Vagina (tissue), 2 donors: ENCODE data around the gene LPP. TPM values are rescaled to one million over a fixed set of nuclear protein-coding genes. Genes with fewer than 3 reads are reported as not detected.

Experiments
- DNase-seq, 2 donors: peaks; one replicate each; pipeline ENCODE4 v3.0.0-alpha.2; 2017; ENCODE audit errors: extremely low spot score in 2 of 2
- H3K27ac ChIP-seq: fragments of 200-600 bp; sonication (generic); one replicate; pipeline ENCODE4 v1.5.1; 2019
- H3K27me3 ChIP-seq: fragments of 200-600 bp; sonication (generic); one replicate; pipeline ENCODE4 v1.5.1; 2019
- H3K36me3 ChIP-seq, 2 donors: fragments of 200-600 bp; sonication (generic); one replicate each; pipeline ENCODE4 v1.5.1; 2017 to 2019
- H3K4me1 ChIP-seq: fragments of 200-600 bp; sonication (generic); one replicate; pipeline ENCODE4 v1.5.1; 2019
- H3K4me3 ChIP-seq, 2 donors: fragments of 200-600 bp; sonication (generic); 1 replicate in 1 of 2; 2 replicates in 1 of 2; pipeline ENCODE4 v1.5.1; 2016 to 2019
- H3K9me3 ChIP-seq: fragments of 200-600 bp; sonication (generic); one replicate; pipeline ENCODE4 v1.5.1; 2019
- CTCF ChIP-seq, 3 experiments: fragments of 450-650 bp in 2 of 3; fragments of 200-600 bp in 1 of 3; sonication (generic) in 1 of 3; IDR thresholded peaks; one replicate each; pipeline ENCODE4 v1.5.1; 2017 to 2019; ENCODE audit warnings: antibody characterized with exemption in 3 of 3, mild to moderate bottlenecking in 2 of 3, moderate library complexity in 2 of 3
- POLR2A ChIP-seq, 2 donors: fragments of 450-650 bp; IDR thresholded peaks; one replicate each; pipeline ENCODE4 v1.6.1; 2017; ENCODE audit warnings: antibody characterized with exemption in 2 of 2, mild to moderate bottlenecking in 2 of 2, moderate library complexity in 2 of 2
- POLR2AphosphoS5 ChIP-seq, 2 donors: sonication (generic); formaldehyde crosslinking; IDR thresholded peaks; one replicate each; pipeline ENCODE4 v1.9.0; 2017; ENCODE audit warnings: antibody characterized with exemption in 2 of 2, mild to moderate bottlenecking in 2 of 2, low read depth in 1 of 2; ENCODE audit not compliant: insufficient read depth in 1 of 2
- intact Hi-C: fragments of 100-400 bp; cut with DNase I; formaldehyde crosslinking; loops from one replicate; pipeline ENCODE4 v1.15.1; 2023
- total RNA-seq: library from RNA; depleted of rRNA; stranded (reverse); fragments of >200 nt; gene quantifications from one replicate; pipeline ENCODE4 v1.2.3, GENCODE V29; 2016

The LPP gene
- total RNA-seq, 1 donor from 2014 or later, result 248 TPM

- H3K9me3 ChIP-seq, result no peaks in the 10 kb centered on the region
- DNase-seq, result no peak
- no peak overlapping the region for H3K4me3 ChIP-seq
- no peaks in the 10 kb centered on the region for H3K27me3 ChIP-seq
- no peak overlapping the region for H3K27ac ChIP-seq
- TF ChIP-seq POLR2A (IDR thresholded peaks at IDR 0.05) (no peak), POLR2AphosphoS5 (IDR thresholded peaks at IDR 0.05; ENCODE audit: insufficient read depth in 1 of 2, low read depth in 1 of 2) (no peak), CTCF (IDR thresholded peaks at IDR 0.05) (no peak)
- intact Hi-C loops, result no loop called here
- H3K4me1 ChIP-seq, result no peaks in the 10 kb centered on the region
- H3K36me3 ChIP-seq, result no peaks in the 10 kb centered on the region
These were observed 298.3 kb downstream of the LPP start for GRCh38 chr3:188452158-188452772.

GRCh38 chr3:188453431-188454384 lies 299.8 kb downstream of the LPP start:
- intact Hi-C loops, result no loop called here
- TF ChIP-seq POLR2AphosphoS5 (IDR thresholded peaks at IDR 0.05; ENCODE audit: insufficient read depth in 1 of 2, low read depth in 1 of 2), result no peak
- TF ChIP-seq POLR2A (IDR thresholded peaks at IDR 0.05), result no peak
- TF ChIP-seq CTCF (IDR thresholded peaks at IDR 0.05), result no peak
- Histone ChIP-seq H3K36me3 (no peaks in the 10 kb centered on the region), H3K9me3 (no peaks in the 10 kb centered on the region), H3K27me3 (no peaks in the 10 kb centered on the region), H3K4me3 (no peak overlapping the region), H3K4me1 (no peaks in the 10 kb centered on the region), H3K27ac (no peak overlapping the region)
- no peak for DNase-seq

- H3K36me3 ChIP-seq, result no peaks in the 10 kb centered on the region
- intact Hi-C loops, result no loop called here
- TF ChIP-seq POLR2AphosphoS5 (IDR thresholded peaks at IDR 0.05; ENCODE audit: insufficient read depth in 1 of 2, low read depth in 1 of 2) (no peak), POLR2A (IDR thresholded peaks at IDR 0.05) (no peak), CTCF (IDR thresholded peaks at IDR 0.05) (no peak)
- H3K27ac ChIP-seq, result no peak overlapping the region
- no peaks in the 10 kb centered on the region for H3K4me1 ChIP-seq
- H3K27me3 ChIP-seq, result no peaks in the 10 kb centered on the region
- no peak overlapping the region for H3K4me3 ChIP-seq
- H3K9me3 ChIP-seq, result no peaks in the 10 kb centered on the region
- no peak for DNase-seq
These were observed 301.8 kb downstream of the LPP start for GRCh38 chr3:188455748-188456147.

GRCh38 chr3:188458756-188459155 lies 304.8 kb downstream of the LPP start:
- H3K27ac ChIP-seq, result no peak overlapping the region
- intact Hi-C loops, result no loop called here
- no peak for DNase-seq
- H3K36me3 ChIP-seq, result no peaks in the 10 kb centered on the region
- H3K4me1 ChIP-seq, result no peaks in the 10 kb centered on the region
- TF ChIP-seq POLR2AphosphoS5 (IDR thresholded peaks at IDR 0.05; ENCODE audit: insufficient read depth in 1 of 2, low read depth in 1 of 2), result no peak
- no peak for TF ChIP-seq CTCF (IDR thresholded peaks at IDR 0.05)
- TF ChIP-seq POLR2A (IDR thresholded peaks at IDR 0.05), result no peak
- no peak overlapping the region for H3K4me3 ChIP-seq
- H3K27me3 ChIP-seq, result no peaks in the 10 kb centered on the region
- H3K9me3 ChIP-seq, result no peaks in the 10 kb centered on the region

GRCh38 chr3:188465311-188465710 lies 311.4 kb downstream of the LPP start:
- intact Hi-C loops, result no loop called here
- H3K4me1 ChIP-seq, result peaks cover 22% of the 10 kb centered on the region
- no peak overlapping the region for H3K4me3 ChIP-seq
- no peaks in the 10 kb centered on the region for H3K36me3 ChIP-seq
- H3K27ac ChIP-seq, result no peak overlapping the region
- TF ChIP-seq POLR2A (IDR thresholded peaks at IDR 0.05) (no peak), POLR2AphosphoS5 (IDR thresholded peaks at IDR 0.05; ENCODE audit: insufficient read depth in 1 of 2, low read depth in 1 of 2) (no peak), CTCF (IDR thresholded peaks at IDR 0.05) (no peak)
- no peak for DNase-seq
- H3K27me3 ChIP-seq, result no peaks in the 10 kb centered on the region
- H3K9me3 ChIP-seq, result no peaks in the 10 kb centered on the region
